NT2/D1 (cell line): ENCODE measurements around the gene JARID2.

ENCODE experiments used
- YY1 ChIP-seq: IDR thresholded peaks from 2 replicates; pipeline ENCODE4 v1.6.1; 2011; ENCODE audit not compliant: insufficient read length, insufficient read depth
- ZNF274 ChIP-seq: IDR thresholded peaks from 2 replicates; pipeline ENCODE4 v1.6.1; 2011; ENCODE audit warnings: mild to moderate bottlenecking, low read depth, low read length

- no peak for TF ChIP-seq ZNF274
- TF ChIP-seq YY1: no peak
Measured at GRCh38 chr6:15410126-15410391, 164.2 kb downstream of the JARID2 start.
